Liver (tissue), 9 donors: ENCODE results near the gene CEMP1. TPM values are rescaled to one million over a fixed set of nuclear protein-coding genes. Genes with fewer than 3 reads are reported as not detected.

Experiments used
- DNase-seq: peaks from one replicate; pipeline ENCODE4 v3.0.0-alpha.2; 2017; ENCODE audit warnings: low spot score
- H3K27ac ChIP-seq, 2 donors: one replicate each; pipeline ENCODE4 v1.7.0; 2013; ENCODE audit warnings: inconsistent platforms in 2 of 2, low read length in 2 of 2, control low read depth in 1 of 2, low read depth in 1 of 2, mild to moderate bottlenecking in 1 of 2
- H3K27me3 ChIP-seq, 4 donors: one replicate each; pipeline versions ENCODE4 v1.6.1 to v1.7.0; 2013; ENCODE audit warnings: low read length in 3 of 4, inconsistent platforms in 1 of 4, mild to moderate bottlenecking in 1 of 4, moderate library complexity in 1 of 4; ENCODE audit not compliant: control insufficient read depth in 4 of 4, insufficient read depth in 4 of 4
- H3K36me3 ChIP-seq, 4 donors: one replicate each; pipeline versions ENCODE4 v1.6.1 to v1.7.0; 2013; ENCODE audit warnings: low read length in 3 of 4, mild to moderate bottlenecking in 3 of 4, low read depth in 1 of 4, moderate library complexity in 1 of 4; ENCODE audit not compliant: control insufficient read depth in 4 of 4, insufficient read depth in 3 of 4
- H3K4me1 ChIP-seq, 4 donors: one replicate each; pipeline versions ENCODE4 v1.6.1 to v1.7.0; 2013; ENCODE audit warnings: low read length in 3 of 4, mild to moderate bottlenecking in 3 of 4, moderate library complexity in 1 of 4; ENCODE audit not compliant: control insufficient read depth in 4 of 4, insufficient read depth in 4 of 4
- H3K4me3 ChIP-seq, 3 donors: one replicate each; pipeline versions ENCODE4 v1.6.1 to v1.7.0; 2013; ENCODE audit warnings: low read length in 3 of 3, control low read depth in 1 of 3, low read depth in 1 of 3, mild to moderate bottlenecking in 1 of 3
- H3K9ac ChIP-seq, 2 donors: one replicate each; pipeline ENCODE4 v1.7.0; 2013; ENCODE audit warnings: low read length in 2 of 2, mild to moderate bottlenecking in 2 of 2, moderate library complexity in 2 of 2, control low read depth in 1 of 2, low read depth in 1 of 2
- H3K9me3 ChIP-seq, 4 donors: one replicate each; pipeline versions ENCODE4 v1.6.1 to v1.7.0; 2013; ENCODE audit warnings: low read length in 3 of 4; ENCODE audit not compliant: control insufficient read depth in 4 of 4
- EGR1 ChIP-seq, 2 donors: IDR thresholded peaks; 2 replicates each; pipeline ENCODE4 v1.6.1; 2016 to 2018; ENCODE audit warnings: antibody characterized with exemption in 2 of 2, low read depth in 2 of 2
- FOXA2 ChIP-seq: IDR thresholded peaks from 2 replicates; pipeline ENCODE4 v1.6.1; 2016; ENCODE audit warnings: antibody characterized with exemption
- GABPA ChIP-seq, 2 donors: IDR thresholded peaks in 1 of 2; conservative IDR thresholded peaks in 1 of 2; 2 replicates each; pipeline ENCODE4 v1.6.1; 2016; ENCODE audit warnings: antibody characterized with exemption in 2 of 2, mild to moderate bottlenecking in 1 of 2, moderate library complexity in 1 of 2
- HNF4A ChIP-seq, 2 donors: conservative IDR thresholded peaks; 2 replicates each; pipeline ENCODE4 v1.6.1; 2016; ENCODE audit warnings: antibody characterized with exemption in 2 of 2, mild to moderate bottlenecking in 2 of 2
- HNF4G ChIP-seq: IDR thresholded peaks from 2 replicates; pipeline ENCODE4 v1.6.1; 2016; ENCODE audit warnings: antibody characterized with exemption
- NR2F2 ChIP-seq: IDR thresholded peaks from 2 replicates; pipeline ENCODE4 v1.6.1; 2016; ENCODE audit warnings: antibody characterized with exemption
- RAD21 ChIP-seq, 2 donors: IDR thresholded peaks; 2 replicates each; pipeline ENCODE4 v1.6.1; 2016; ENCODE audit warnings: antibody characterized with exemption in 2 of 2, mild to moderate bottlenecking in 2 of 2
- SP1 ChIP-seq: IDR thresholded peaks from 2 replicates; pipeline ENCODE4 v1.6.1; 2018; ENCODE audit warnings: antibody characterized with exemption, mild to moderate bottlenecking
- TAF1 ChIP-seq: conservative IDR thresholded peaks from 2 replicates; pipeline ENCODE4 v1.6.1; 2016; ENCODE audit warnings: antibody characterized with exemption, mild to moderate bottlenecking
- WGBS: extraction: QIAGEN DNeasy Blood & Tissue Kit; methylation state at CpG from one replicate; pipeline ENCODE4 v1.1.7; 2013; 5-methylcytosine and 5-hydroxymethylcytosine counted together
- polyA plus RNA-seq, 2 donors: library from polyadenylated mRNA; stranded (reverse) in 1 of 2; unstranded in 1 of 2; fragments of 200-250 nt in 1 of 2; fragments of >200 nt in 1 of 2; fragmentation: Nextera tagmentation in 1 of 2; extraction: Ambion mirVana in 1 of 2; gene quantifications; one replicate each; pipeline versions ENCODE4 v1.2.1 to v1.2.3, GENCODE V29; 2013 to 2015
- total RNA-seq, 2 donors: library from RNA; depleted of rRNA; stranded (reverse); fragments of >200 nt; gene quantifications; one replicate each; pipeline ENCODE4 v1.2.3, GENCODE V29; 2014
- TF ChIP-seq, protein P1 (sequence below): IDR thresholded peaks from 2 replicates; pipeline ENCODE4 v1.6.1; 2016; ENCODE audit warnings: antibody characterized with exemption
- TF ChIP-seq, protein P2 (sequence below): fragments of 150-350 bp; IDR thresholded peaks from 2 replicates; pipeline ENCODE4 v1.5.1; 2017; ENCODE audit warnings: improper control_type of control experiment, low read depth, low read length; ENCODE audit not compliant: missing input control
- TF ChIP-seq, protein P3 (sequence below): IDR thresholded peaks from 2 replicates; pipeline ENCODE4 v1.6.1; 2016; ENCODE audit warnings: antibody characterized with exemption
- TF ChIP-seq, protein P4 (sequence below): IDR thresholded peaks from 2 replicates; pipeline ENCODE4 v1.6.1; 2016; ENCODE audit warnings: antibody characterized with exemption
- donor health status: healthy.
- donor health status: healthy.
- donor health status: healthy.
- donor health status: healthy.
- donor health status: healthy.

Gene CEMP1
- total and polyA plus RNA-seq, 4 donors, result 0.06 to 1.6 (median 0.20) TPM

DNA sequence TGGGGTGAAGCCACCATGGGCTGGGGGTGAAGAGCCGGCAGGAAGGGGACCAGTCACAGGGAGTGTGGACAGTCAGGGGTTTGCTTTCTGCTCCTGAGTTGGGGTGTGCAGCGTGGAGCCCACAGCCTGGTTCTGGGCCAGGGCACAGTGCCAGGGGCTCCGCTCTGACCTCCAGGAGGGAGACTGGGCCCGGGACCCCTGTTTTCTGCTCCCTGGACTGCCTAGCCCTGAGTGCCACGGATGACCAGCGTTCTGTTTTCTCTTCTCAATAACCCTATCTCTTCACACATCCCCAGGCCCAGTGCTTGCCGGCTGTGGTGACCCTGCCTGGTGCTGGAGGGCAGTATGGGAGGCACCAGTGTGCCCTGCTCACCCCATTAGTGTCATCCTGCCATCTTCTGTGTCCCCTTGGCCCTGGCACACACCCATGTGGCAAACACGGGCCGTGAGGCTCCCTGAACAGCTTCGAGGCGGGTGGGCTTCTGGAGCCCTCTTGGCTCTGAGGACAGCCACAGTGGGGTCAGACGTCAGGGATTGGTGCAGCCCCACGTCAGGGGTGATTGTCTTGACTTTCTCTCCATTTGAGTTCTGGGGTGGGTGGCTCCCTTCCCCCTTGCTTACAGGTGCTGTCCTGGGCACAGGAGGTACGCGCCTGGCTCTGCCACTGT, 1.1 kb downstream of the CEMP1 start:
- Histone ChIP-seq H3K4me3 (no peak overlapping the region), H3K9me3 (no peaks in the 10 kb centered on the region), H3K36me3 (peaks cover 0 to 6% (median 0%) of the 10 kb centered on the region in 4 donors), H3K4me1 (peaks cover 12 to 36% (median 22%) of the 10 kb centered on the region in 4 donors), H3K27me3 (no peaks in the 10 kb centered on the region), H3K27ac (no peak overlapping the region), H3K9ac (no peak overlapping the region)
- 94% methylated on average over 15 of the region's 15 CpGs for WGBS
- no peak for DNase-seq
- TF ChIP-seq FOXA2, result no peak
- TF ChIP-seq SP1, result no peak
- no peak for TF ChIP-seq TAF1
- TF ChIP-seq GABPA (IDR thresholded peaks at IDR 0.05 in 1 of 2, conservative IDR thresholded peaks at IDR 0.05 in 1 of 2), result no peak
- TF ChIP-seq NR2F2, result no peak
- TF ChIP-seq, protein P1, sequence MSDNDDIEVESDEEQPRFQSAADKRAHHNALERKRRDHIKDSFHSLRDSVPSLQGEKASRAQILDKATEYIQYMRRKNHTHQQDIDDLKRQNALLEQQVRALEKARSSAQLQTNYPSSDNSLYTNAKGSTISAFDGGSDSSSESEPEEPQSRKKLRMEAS, result no peak
- no peak for TF ChIP-seq HNF4A (conservative IDR thresholded peaks at IDR 0.05)

DNA sequence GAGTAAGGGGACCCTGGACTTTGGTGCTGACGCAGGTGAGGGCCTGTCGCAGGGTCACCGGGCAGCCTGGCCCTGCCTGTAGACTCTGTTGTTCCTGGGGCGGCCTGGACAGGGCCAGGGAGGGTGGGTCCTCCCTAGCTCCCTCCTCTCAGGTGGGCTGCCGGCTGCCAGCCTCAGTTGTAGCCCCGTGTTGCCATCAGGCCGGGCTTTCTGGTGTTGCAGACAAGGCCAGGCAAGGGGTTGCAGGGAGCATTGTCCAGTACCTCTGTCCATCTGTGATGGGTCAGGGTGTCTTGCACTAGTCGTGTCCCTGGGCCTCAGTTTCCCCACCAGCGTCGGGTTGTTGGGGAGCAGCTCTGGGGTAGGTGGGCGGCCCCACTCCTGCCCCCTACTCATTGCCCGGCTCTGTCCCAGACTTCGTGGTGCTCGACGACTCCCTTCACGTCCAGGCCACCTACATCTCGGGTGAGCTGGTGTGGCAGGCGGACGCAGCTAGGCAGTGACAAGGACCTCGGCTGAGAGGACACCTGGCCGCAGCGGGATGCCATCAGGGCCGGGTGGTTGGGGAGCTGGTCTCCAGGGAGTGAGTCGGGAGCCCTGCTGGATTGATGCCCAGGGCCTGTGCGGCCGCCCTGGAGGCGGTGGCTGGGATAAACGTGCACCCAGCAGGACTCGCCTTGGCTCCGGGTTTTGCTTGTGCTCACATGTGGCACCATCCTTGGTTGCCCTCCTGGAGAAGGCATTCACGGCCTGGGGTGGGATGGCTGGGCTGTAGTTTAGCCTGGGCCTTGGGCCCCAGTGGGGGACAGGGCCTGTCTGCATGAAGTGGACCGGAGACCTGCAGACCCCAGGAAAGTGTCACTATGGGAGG, 1.9 kb downstream of the CEMP1 start:
- DNase-seq, result peak; percentile 42
- Histone ChIP-seq H3K9me3 (no peaks in the 10 kb centered on the region), H3K4me3 (no peak overlapping the region), H3K27ac (no peak overlapping the region), H3K9ac (no peak overlapping the region), H3K27me3 (no peaks in the 10 kb centered on the region), H3K4me1 (peaks cover 18 to 44% (median 30%) of the 10 kb centered on the region in 4 donors), H3K36me3 (peaks cover 0 to 6% (median 0%) of the 10 kb centered on the region in 4 donors)
- TF ChIP-seq, protein P2, sequence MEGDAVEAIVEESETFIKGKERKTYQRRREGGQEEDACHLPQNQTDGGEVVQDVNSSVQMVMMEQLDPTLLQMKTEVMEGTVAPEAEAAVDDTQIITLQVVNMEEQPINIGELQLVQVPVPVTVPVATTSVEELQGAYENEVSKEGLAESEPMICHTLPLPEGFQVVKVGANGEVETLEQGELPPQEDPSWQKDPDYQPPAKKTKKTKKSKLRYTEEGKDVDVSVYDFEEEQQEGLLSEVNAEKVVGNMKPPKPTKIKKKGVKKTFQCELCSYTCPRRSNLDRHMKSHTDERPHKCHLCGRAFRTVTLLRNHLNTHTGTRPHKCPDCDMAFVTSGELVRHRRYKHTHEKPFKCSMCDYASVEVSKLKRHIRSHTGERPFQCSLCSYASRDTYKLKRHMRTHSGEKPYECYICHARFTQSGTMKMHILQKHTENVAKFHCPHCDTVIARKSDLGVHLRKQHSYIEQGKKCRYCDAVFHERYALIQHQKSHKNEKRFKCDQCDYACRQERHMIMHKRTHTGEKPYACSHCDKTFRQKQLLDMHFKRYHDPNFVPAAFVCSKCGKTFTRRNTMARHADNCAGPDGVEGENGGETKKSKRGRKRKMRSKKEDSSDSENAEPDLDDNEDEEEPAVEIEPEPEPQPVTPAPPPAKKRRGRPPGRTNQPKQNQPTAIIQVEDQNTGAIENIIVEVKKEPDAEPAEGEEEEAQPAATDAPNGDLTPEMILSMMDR, result peak; percentile 25
- TF ChIP-seq RAD21 (IDR thresholded peaks at IDR 0.05), result no peak
- 87% methylated on average over 32 of the region's 32 CpGs for WGBS

DNA sequence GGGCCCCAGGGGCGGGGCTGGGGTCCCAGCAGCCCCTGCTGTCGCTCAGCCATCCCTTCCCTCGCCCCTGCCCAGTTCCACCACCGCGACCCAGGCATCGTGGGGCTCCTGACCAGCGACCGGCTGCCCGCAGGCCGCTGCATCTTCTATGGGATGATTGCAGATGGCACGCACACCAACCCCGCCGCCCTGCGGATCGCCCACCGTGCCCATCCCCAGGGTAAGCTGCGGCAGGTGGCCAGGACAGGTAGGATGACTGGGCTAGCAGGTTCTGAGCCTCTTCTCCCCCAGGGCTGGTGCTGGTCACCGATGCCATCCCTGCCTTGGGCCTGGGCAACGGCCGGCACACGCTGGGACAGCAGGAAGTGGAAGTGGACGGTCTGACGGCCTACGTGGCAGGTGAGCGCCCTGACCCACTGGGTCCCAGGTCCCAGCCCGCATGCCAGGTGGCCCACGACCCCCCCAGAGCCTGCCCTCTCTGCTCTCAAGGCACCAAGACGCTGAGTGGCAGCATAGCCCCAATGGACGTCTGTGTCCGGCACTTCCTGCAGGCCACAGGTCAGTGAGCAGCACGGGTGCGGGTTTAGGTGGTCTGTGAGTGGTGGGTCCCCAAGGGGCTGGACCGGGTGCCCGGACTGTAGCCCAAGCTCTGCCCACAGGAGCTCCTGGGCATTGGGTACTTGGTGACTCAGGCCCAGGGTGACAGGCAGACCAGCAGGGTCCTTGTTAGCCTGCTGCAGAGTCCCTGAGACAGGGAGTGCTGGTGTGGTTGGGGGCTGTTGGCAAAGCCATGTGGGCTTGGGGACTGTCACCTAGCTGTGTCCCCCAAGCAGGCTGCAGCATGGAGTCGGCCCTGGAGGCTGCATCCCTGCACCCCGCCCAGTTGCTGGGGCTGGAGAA, 2.8 kb downstream of the CEMP1 start:
- peaks cover 21 to 52% (median 38%) of the 10 kb centered on the region in 4 donors for H3K4me1 ChIP-seq
- no peaks in the 10 kb centered on the region for H3K9me3 ChIP-seq
- H3K36me3 ChIP-seq, result peaks cover 0 to 7% (median under 1%) of the 10 kb centered on the region in 4 donors
- no peak overlapping the region for H3K4me3 ChIP-seq
- WGBS, result 92% methylated on average over 36 of the region's 36 CpGs
- H3K27me3 ChIP-seq, result no peaks in the 10 kb centered on the region
- DNase-seq, result no peak
- no peak overlapping the region for H3K27ac ChIP-seq
- no peak overlapping the region for H3K9ac ChIP-seq
- TF ChIP-seq HNF4A (conservative IDR thresholded peaks at IDR 0.05) (no peak), HNF4G (no peak), TAF1 (no peak), EGR1 (IDR thresholded peaks at IDR 0.05; ENCODE audit: low read depth in 2 of 2) (no peak), GABPA (IDR thresholded peaks at IDR 0.05 in 1 of 2, conservative IDR thresholded peaks at IDR 0.05 in 1 of 2) (no peak), NR2F2 (no peak), FOXA2 (no peak)
- TF ChIP-seq, protein P3, sequence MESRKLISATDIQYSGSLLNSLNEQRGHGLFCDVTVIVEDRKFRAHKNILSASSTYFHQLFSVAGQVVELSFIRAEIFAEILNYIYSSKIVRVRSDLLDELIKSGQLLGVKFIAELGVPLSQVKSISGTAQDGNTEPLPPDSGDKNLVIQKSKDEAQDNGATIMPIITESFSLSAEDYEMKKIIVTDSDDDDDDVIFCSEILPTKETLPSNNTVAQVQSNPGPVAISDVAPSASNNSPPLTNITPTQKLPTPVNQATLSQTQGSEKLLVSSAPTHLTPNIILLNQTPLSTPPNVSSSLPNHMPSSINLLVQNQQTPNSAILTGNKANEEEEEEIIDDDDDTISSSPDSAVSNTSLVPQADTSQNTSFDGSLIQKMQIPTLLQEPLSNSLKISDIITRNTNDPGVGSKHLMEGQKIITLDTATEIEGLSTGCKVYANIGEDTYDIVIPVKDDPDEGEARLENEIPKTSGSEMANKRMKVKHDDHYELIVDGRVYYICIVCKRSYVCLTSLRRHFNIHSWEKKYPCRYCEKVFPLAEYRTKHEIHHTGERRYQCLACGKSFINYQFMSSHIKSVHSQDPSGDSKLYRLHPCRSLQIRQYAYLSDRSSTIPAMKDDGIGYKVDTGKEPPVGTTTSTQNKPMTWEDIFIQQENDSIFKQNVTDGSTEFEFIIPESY, result no peak
- TF ChIP-seq, protein P4, sequence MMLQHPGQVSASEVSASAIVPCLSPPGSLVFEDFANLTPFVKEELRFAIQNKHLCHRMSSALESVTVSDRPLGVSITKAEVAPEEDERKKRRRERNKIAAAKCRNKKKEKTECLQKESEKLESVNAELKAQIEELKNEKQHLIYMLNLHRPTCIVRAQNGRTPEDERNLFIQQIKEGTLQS, result no peak
